Left kidney (tissue), 2 donors: ENCODE data around the gene PSKH1. TPM values are rescaled to one million over a fixed set of nuclear protein-coding genes. Genes with fewer than 3 reads are reported as not detected.
"Not testable (repeated sequence)": the region's sequence is repeated elsewhere in the genome, so short reads cannot be mapped to it uniquely, and the experiment has no call there.

Experiments
- DNase-seq: peaks from one replicate; pipeline ENCODE4 v3.0.0-alpha.2; 2013
- polyA plus RNA-seq: library from polyadenylated mRNA; unstranded; fragments of 120-200 nt; gene quantifications from one replicate; pipeline ENCODE4 v1.2.1, GENCODE V29; 2013; ENCODE audit not compliant: insufficient read length

PSKH1 gene
- polyA plus RNA-seq, 1 donor = 33.7 TPM

DNA sequence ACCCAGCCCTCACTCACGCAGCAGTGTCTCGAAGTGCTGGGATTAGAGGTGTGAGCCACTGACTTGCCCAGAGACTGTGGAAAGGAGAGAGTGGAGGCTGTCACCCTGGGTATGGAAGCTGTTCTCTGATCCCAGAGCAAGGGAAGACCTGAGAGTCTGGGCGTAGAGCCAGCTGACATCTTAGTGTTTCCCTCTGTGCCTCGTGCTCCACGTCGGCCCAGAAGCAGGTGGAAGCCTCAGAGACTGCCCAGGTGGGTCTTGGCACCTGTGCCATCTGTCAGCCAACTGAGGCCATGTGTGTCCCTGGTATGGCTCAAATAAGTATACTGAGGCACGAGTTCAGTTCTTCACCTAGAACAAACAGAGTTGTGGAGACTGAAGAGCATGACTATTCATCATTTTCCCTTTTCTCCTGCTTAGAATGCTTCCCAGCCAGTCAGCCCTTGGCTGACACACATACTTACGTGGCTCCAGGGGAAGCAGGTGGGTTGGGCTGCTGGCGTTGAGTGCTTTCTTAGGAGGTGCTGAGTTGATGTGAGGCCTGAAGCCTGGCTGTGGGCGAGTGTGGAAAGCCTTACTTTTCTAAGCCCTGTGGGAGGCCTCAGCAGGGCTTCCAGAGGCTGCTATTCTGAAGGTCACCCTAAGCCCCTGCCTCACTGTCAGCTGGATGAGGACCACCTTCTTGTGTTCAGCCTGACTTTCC is 30.5 kb downstream of the PSKH1 start:
- no peak for DNase-seq

GRCh38 chr16:67924140-67924906 is 31.3 kb downstream of the PSKH1 start:
- DNase-seq = no peak

DNA sequence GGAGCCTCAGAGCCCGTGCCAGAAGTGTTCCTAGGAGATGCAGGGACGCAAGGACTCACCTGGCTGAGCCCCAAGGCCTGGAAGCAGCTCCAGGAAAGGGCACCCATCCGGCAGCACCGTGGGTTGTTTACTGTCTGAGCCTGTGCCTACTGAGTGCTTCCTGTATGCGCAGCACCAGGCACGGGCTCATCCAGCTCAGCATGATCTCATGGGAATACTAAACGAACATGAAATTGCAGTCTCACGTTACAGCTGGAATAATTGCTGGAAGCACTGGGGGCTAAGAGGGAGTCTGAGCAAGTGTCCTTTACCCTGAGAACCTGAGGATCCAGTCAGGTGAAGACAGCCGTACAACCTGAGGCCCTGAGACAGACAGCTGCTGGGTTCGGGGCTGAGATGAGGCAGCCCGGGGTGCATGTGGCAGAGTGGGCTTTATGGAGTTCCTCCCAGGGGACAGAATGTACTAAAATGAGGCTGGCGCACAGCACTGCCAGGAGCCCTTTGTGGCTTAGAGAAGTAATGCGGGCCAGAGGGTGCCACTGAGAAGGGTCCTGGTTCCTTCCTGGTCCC is 33.2 kb downstream of the PSKH1 start:
- no peak for DNase-seq

GRCh38 chr16:67927131-67927941 is 34.3 kb downstream of the PSKH1 start:
- DNase-seq = no peak

- DNase-seq = no peak
Observed at GRCh38 chr16:67928147-67928546, 35.1 kb downstream of the PSKH1 start.

DNA sequence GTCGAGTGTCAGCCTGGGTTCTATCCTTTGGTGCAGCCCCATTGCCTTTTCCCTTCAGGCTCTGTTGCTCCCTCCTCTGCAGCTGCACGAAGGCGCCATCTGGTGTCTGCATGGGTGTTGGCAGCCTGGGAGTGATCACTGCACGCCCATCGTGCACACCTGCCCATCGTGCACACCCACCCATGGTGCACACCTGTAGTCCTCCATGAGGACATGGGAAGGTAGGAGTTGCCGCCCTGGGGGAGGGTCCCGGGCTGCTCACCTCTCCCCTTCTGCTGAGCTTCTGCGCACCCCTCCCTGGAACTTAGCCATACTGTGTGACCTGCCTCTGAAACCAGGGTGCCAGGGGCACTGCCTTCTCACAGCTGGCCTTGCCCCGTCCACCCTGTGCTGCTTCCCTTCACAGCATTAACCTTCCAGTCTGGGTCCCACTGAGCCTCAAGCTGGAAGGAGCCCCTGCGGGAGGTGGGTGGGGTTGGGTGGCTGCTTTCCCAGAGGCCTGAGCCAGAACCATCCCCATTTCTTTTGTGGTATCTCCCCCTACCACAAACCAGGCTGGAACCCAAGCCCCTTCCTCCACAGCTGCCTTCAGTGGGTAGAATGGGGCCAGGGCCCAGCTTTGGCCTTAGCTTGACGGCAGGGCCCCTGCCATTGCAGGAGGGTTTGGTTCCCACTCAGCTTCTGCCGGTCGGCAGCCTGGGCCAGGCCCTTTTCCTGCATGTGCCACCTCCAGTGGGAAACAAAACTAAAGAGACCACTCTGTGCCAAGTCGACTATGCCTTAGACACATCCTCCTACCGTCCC is 35.7 kb downstream of the PSKH1 start:
- peak; percentile 49 for DNase-seq

- DNase-seq = no peak
Observed at GRCh38 chr16:67930191-67930590, 37.1 kb downstream of the PSKH1 start.

DNA sequence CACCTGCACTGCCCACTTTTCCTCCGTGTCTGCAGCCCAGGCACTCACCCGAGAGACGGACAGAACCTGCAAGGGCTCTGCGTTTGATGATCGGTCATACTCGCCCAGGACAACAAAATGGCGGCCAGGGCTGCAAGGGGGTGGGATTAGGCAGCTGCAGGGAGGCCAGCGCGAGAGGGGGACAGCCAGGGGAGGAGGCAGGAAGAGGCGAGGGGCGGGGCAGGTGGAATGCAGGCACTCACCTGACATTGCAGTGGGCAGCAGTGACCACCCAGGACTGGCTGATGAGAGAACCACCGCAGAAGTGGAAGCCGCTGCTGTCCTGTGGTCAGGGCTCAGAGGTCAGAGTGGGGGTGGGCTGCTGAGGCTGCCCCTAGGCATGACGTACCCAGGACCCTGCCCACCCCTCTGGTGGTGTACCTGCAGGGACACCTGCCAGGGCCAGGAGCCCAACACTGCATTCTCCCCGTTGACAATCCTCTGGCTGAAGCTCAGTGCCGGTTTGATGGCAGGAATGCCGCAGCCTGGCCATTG is 37.7 kb downstream of the PSKH1 start:
- DNase-seq = no peak

DNA sequence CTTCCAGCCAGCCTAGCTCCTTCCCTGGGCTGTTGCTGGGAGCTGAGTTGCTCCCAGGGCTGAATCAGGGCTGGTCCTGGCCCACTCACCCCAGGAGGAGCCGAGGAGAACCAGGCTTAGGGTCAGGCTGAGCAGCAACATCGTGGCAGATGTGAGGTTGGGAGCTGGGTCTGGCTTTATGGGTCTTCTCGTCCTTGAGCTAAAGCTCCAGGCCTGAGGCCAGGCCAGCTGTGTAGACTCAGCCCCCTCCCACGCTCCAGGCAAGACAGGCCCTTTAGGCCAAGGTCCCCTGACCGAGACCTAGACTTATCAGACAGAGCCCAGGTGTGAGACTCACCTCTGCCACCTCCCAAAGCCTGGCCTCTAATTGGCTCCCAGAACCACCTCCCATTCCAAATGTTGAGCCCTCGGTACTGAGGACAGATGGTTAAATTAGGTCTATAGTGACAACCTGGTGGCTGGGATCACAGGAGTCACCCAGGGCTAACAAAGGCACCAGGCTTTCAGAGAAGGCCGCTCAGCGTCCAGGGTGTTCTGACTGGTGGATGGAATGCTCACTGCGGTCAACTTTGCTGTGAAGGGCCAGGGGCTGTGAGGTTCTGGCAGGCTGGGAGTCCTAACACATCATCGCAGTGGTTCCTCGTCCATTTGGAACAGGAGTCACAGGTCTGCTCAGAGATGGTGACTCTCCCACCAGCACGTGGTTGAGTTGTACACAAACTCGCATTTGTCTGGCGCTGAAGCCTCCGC is 38.8 kb downstream of the PSKH1 start, which contains the start of gene CTRL:
Gene CTRL, minus strand, starts transcription at position 151 of the 750 bp plus-strand sequence. Its CDS starts 10 bp downstream, at position 141.
- DNase-seq = no peak

GRCh38 chr16:67932462-67932840 is 39.4 kb downstream of the PSKH1 start:
- DNase-seq = no peak

DNA sequence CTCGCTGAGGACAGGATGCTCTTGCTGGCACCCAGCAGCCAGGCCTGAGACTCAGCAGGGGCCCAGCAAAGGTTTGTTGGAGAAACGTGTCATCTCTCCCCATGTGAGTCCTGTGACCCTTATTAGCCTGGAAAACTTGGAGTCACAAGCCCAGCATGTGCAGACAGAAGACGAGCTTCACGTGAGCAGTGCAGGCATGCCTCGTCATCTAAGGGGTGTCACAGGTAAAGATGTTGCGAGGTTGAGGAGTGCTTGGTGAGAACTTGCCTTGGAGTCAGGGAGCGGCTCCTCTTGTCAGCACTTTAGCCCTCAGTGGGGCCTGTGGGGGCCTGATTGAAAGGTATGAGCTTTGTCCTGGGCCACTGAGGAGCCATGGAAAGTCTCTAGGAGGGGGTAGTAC is 40.8 kb downstream of the PSKH1 start:
- no peak for DNase-seq

GRCh38 chr16:67934306-67935100 is 41.4 kb downstream of the PSKH1 start:
- DNase-seq = no peak

- DNase-seq = no peak
Observed at GRCh38 chr16:67935101-67935401, 42.0 kb downstream of the PSKH1 start.

- peak; percentile 95 for DNase-seq
Observed at GRCh38 chr16:67935402-67936123, 42.5 kb downstream of the PSKH1 start.

DNA sequence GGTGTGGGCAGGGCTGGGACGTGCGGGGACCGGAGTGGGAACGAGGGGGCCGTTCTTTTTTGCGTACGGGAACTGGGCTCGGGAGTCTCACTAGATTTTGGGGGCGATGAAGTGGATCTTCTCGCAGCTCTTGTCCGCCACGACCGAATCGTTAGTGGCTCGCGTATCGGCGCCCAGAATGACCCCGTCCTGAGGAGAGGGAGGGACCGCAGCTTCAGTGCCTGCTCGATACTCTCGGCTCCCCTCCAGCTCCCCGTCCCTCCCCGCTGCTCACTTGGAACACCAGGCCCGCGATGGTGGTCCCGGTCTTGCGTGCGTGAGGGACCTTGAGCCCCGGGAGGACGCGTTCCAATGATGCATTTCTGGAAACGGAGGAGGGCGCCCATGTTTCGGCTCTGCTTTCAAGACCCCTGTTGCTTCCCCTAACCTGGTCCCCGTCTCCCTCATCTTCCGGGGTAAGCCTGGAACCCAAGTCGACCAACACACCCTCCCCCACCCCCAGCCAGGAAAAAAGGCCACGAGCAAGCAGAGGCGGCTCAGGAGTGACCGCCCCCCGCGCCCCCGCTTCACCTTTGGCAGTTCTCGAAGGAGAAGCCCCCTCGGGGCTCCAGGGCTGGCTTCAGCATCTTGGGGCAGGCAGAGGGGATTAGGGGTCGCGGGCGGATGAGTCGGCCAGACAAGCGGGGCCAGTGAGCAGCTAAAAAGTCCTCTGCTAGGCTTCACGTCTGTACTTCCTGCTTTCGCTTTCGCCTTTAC is 43.2 kb downstream of the PSKH1 start, which contains the start of gene PSMB10:
Gene PSMB10, minus strand, starts transcription at position 727 of the 756 bp plus-strand sequence. Its CDS starts 101 bp downstream, at position 626.
- peak; percentile 26 for DNase-seq

GRCh38 chr16:67936880-67937605 is 44.0 kb downstream of the PSKH1 start:
- peak; percentile 41 for DNase-seq

DNA sequence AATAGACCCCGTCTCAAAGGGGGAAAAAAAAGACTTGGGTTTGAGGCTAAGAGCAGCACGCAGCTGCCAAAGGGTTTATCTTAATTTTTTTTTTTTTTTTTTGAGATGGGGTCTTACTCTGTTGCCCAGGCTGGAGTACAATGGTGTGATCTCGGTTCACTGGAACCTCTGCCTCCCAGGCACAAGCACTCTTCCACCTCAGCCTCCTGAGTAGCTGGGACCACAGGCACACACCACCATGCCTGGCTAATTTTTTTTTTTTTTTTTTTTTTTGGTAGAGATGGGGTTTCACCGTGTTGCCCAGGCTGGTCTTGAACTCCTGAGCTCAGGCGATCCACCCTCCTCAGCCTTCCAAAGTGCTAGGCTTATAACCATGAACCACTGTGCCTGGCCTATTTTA is 44.7 kb downstream of the PSKH1 start:
- DNase-seq = not testable (repeated sequence)
